PFSK-1 (cell line): ENCODE measurements around the gene CHRNA10.

Source experiments
- FOXP2 ChIP-seq: optimal IDR thresholded peaks from 2 replicates; pipeline ENCODE3; 2011; ENCODE audit warnings: borderline replicate concordance, control low read depth, inconsistent platforms; ENCODE audit not compliant: insufficient read depth; ENCODE audit errors: extremely low read length, extremely low read depth
- POLR2AphosphoS5 ChIP-seq: IDR thresholded peaks from 2 replicates; pipeline ENCODE4 v1.6.1; 2012; ENCODE audit warnings: low read depth, mild to moderate bottlenecking, control low read depth, low read length, moderate library complexity
- REST ChIP-seq, 2 experiments: IDR thresholded peaks; 2 replicates each; pipeline versions ENCODE4 v1.6.1 to v1.8.0; 2011 to 2012; ENCODE audit warnings: low read depth in 2 of 2, low read length in 2 of 2, control low read depth in 1 of 2, inconsistent platforms in 1 of 2, mild to moderate bottlenecking in 1 of 2, moderate library complexity in 1 of 2; ENCODE audit not compliant: insufficient read depth in 1 of 2
- SIN3A ChIP-seq: IDR thresholded peaks from 2 replicates; pipeline ENCODE4 v1.6.1; 2012; ENCODE audit warnings: mild to moderate bottlenecking, low read length, moderate library complexity, borderline replicate concordance; ENCODE audit not compliant: insufficient read depth
- TAF1 ChIP-seq: IDR thresholded peaks from 2 replicates; pipeline ENCODE4 v1.6.1; 2012; ENCODE audit warnings: low read length, control low read depth, borderline replicate concordance; ENCODE audit not compliant: insufficient read depth

CHRNA10 gene

GRCh38 chr11:3684129-3684818 lies 13.1 kb upstream of the CHRNA10 start:
- TF ChIP-seq SIN3A = no peak

GRCh38 chr11:3683039-3683438 lies 11.9 kb upstream of the CHRNA10 start:
- TF ChIP-seq TAF1 = no peak
- no peak for TF ChIP-seq FOXP2
- TF ChIP-seq REST (IDR thresholded peaks at IDR 0.05; ENCODE audit: insufficient read depth in 1 of 2, low read depth in 2 of 2, low read length in 2 of 2) = no peak
- no peak for TF ChIP-seq SIN3A
- no peak for TF ChIP-seq POLR2AphosphoS5

- no peak for TF ChIP-seq TAF1
- no peak for TF ChIP-seq FOXP2
- no peak for TF ChIP-seq POLR2AphosphoS5
- TF ChIP-seq SIN3A = no peak
- no peak for TF ChIP-seq REST (IDR thresholded peaks at IDR 0.05; ENCODE audit: insufficient read depth in 1 of 2, low read depth in 2 of 2, low read length in 2 of 2)
Measured at GRCh38 chr11:3679077-3679476, 7.9 kb upstream of the CHRNA10 start.

GRCh38 chr11:3675971-3676370 lies 4.8 kb upstream of the CHRNA10 start:
- TF ChIP-seq FOXP2 (no peak), REST (IDR thresholded peaks at IDR 0.05; ENCODE audit: insufficient read depth in 1 of 2, low read depth in 2 of 2, low read length in 2 of 2) (no peak), POLR2AphosphoS5 (no peak), TAF1 (no peak), SIN3A (no peak)

- no peak for TF ChIP-seq POLR2AphosphoS5
- TF ChIP-seq FOXP2 = no peak
- no peak for TF ChIP-seq SIN3A
- TF ChIP-seq TAF1 = no peak
- no peak for TF ChIP-seq REST (IDR thresholded peaks at IDR 0.05; ENCODE audit: insufficient read depth in 1 of 2, low read depth in 2 of 2, low read length in 2 of 2)
Measured at GRCh38 chr11:3674189-3674588, 3.0 kb upstream of the CHRNA10 start.
